NT2/D1 (cell line): ENCODE results near the gene NIM1K.

Experiments used
- SUZ12 ChIP-seq: IDR thresholded peaks from 2 replicates; pipeline ENCODE4 v1.6.1; 2011; ENCODE audit not compliant: insufficient read length, insufficient read depth; ENCODE audit errors: extremely low read depth
- ZNF274 ChIP-seq: IDR thresholded peaks from 2 replicates; pipeline ENCODE4 v1.6.1; 2011; ENCODE audit warnings: mild to moderate bottlenecking, low read depth, low read length

- TF ChIP-seq ZNF274 (no peak), SUZ12 (no peak)
Observed at GRCh38 chr5:43230707-43231106, 38.7 kb downstream of the NIM1K start.
